ENCODE measurements around the gene WFIKKN1. TPM values are rescaled to one million over a fixed set of nuclear protein-coding genes. Genes with fewer than 3 reads are reported as not detected.

Gene WFIKKN1
- total and polyA plus RNA-seq, 2 of the 13 experiments (the other 11 are each of a cell fraction or from before 2014, with no cell fraction given) = 1.7 to 4.9 TPM

DNA sequence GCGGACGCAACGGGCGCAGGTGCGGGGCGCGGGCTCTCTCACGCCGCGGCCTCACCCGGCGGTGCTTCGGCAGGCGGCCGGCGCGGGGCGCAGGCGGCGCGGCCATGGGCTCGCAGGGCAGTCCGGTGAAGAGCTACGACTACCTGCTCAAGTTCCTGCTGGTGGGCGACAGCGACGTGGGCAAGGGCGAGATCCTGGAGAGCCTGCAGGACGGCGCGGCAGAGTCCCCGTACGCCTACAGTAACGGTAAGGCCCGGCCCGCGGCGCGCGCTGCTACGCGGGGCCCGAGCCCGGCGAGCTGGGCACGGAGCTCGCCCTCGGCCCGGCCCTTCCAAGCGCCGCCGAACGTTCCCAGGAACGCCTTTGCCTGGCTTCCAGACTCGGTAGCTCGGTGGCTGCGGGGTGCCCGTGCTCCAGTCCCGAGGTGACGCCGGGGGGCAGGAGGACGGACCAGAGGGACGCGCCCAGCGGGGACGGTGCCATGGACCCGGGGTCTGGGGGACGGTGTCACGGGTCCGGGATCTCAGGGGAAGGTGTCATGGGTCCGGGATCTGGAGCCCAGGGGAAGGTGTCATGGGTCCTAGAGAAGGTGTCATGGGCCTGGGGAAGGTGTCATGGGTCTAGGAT is 40.5 kb upstream of the WFIKKN1 start (continued):
- TF ChIP-seq ZBTB38 (CRISPR knock-in tag; IDR thresholded peaks at IDR 0.05) (0 out of 2 replicates have a peak, but pooled peaks have one; percentile 15), ZFP36 (IDR thresholded peaks at IDR 0.05; ENCODE audit: borderline replicate concordance, low read depth, low read length, partially characterized antibody) (no peak), ZNF446 (CRISPR knock-in tag; IDR thresholded peaks at IDR 0.05) (peak; percentile 72; the same call in 1 of the 2 replicates), CEBPG (CRISPR knock-in tag; IDR thresholded peaks at IDR 0.05) (no peak), CBX5 (CRISPR knock-in tag; IDR thresholded peaks at IDR 0.05; ENCODE audit: borderline replicate concordance) (no peak), MTERF4 (CRISPR knock-in tag; IDR thresholded peaks at IDR 0.05) (peak; percentile 36; the same call in 1 of the 2 replicates), ARID5B (CRISPR knock-in tag; IDR thresholded peaks at IDR 0.05) (no peak), ZNF225 (CRISPR knock-in tag; IDR thresholded peaks at IDR 0.05) (peak; percentile 41; the same call in 1 of the 2 replicates), THYN1 (CRISPR knock-in tag; IDR thresholded peaks at IDR 0.05; ENCODE audit: borderline replicate concordance, low read depth) (no peak), SMAD1 (CRISPR knock-in tag; IDR thresholded peaks at IDR 0.05; ENCODE audit: borderline replicate concordance, low read depth) (0 out of 2 replicates have a peak, but pooled peaks have one; percentile 44), KLF6 (CRISPR knock-in tag; IDR thresholded peaks at IDR 0.05) (no peak)
- TF ChIP-seq, protein P1, sequence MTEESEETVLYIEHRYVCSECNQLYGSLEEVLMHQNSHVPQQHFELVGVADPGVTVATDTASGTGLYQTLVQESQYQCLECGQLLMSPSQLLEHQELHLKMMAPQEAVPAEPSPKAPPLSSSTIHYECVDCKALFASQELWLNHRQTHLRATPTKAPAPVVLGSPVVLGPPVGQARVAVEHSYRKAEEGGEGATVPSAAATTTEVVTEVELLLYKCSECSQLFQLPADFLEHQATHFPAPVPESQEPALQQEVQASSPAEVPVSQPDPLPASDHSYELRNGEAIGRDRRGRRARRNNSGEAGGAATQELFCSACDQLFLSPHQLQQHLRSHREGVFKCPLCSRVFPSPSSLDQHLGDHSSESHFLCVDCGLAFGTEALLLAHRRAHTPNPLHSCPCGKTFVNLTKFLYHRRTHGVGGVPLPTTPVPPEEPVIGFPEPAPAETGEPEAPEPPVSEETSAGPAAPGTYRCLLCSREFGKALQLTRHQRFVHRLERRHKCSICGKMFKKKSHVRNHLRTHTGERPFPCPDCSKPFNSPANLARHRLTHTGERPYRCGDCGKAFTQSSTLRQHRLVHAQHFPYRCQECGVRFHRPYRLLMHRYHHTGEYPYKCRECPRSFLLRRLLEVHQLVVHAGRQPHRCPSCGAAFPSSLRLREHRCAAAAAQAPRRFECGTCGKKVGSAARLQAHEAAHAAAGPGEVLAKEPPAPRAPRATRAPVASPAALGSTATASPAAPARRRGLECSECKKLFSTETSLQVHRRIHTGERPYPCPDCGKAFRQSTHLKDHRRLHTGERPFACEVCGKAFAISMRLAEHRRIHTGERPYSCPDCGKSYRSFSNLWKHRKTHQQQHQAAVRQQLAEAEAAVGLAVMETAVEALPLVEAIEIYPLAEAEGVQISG (CRISPR knock-in tag; IDR thresholded peaks at IDR 0.05) = peak; percentile 47
- TF ChIP-seq, protein P2, sequence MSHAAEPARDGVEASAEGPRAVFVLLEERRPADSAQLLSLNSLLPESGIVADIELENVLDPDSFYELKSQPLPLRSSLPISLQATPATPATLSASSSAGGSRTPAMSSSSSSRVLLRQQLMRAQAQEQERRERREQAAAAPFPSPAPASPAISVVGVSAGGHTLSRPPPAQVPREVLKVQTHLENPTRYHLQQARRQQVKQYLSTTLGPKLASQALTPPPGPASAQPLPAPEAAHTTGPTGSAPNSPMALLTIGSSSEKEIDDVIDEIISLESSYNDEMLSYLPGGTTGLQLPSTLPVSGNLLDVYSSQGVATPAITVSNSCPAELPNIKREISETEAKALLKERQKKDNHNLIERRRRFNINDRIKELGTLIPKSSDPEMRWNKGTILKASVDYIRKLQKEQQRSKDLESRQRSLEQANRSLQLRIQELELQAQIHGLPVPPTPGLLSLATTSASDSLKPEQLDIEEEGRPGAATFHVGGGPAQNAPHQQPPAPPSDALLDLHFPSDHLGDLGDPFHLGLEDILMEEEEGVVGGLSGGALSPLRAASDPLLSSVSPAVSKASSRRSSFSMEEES (CRISPR knock-in tag; IDR thresholded peaks at IDR 0.05) = no peak
- TF ChIP-seq, protein P3, sequence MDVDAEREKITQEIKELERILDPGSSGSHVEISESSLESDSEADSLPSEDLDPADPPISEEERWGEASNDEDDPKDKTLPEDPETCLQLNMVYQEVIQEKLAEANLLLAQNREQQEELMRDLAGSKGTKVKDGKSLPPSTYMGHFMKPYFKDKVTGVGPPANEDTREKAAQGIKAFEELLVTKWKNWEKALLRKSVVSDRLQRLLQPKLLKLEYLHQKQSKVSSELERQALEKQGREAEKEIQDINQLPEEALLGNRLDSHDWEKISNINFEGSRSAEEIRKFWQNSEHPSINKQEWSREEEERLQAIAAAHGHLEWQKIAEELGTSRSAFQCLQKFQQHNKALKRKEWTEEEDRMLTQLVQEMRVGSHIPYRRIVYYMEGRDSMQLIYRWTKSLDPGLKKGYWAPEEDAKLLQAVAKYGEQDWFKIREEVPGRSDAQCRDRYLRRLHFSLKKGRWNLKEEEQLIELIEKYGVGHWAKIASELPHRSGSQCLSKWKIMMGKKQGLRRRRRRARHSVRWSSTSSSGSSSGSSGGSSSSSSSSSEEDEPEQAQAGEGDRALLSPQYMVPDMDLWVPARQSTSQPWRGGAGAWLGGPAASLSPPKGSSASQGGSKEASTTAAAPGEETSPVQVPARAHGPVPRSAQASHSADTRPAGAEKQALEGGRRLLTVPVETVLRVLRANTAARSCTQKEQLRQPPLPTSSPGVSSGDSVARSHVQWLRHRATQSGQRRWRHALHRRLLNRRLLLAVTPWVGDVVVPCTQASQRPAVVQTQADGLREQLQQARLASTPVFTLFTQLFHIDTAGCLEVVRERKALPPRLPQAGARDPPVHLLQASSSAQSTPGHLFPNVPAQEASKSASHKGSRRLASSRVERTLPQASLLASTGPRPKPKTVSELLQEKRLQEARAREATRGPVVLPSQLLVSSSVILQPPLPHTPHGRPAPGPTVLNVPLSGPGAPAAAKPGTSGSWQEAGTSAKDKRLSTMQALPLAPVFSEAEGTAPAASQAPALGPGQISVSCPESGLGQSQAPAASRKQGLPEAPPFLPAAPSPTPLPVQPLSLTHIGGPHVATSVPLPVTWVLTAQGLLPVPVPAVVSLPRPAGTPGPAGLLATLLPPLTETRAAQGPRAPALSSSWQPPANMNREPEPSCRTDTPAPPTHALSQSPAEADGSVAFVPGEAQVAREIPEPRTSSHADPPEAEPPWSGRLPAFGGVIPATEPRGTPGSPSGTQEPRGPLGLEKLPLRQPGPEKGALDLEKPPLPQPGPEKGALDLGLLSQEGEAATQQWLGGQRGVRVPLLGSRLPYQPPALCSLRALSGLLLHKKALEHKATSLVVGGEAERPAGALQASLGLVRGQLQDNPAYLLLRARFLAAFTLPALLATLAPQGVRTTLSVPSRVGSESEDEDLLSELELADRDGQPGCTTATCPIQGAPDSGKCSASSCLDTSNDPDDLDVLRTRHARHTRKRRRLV (CRISPR knock-in tag; IDR thresholded peaks at IDR 0.05) = no peak
